ENCODE results near the gene PPM1E. TPM values are rescaled to one million over a fixed set of nuclear protein-coding genes. Genes with fewer than 3 reads are reported as not detected.

Gene PPM1E
- total and polyA plus RNA-seq, 5 donors from 2014 or later: not detected

- ATAC-seq (ENCODE audit: low read depth in 2 of 2): no peak
- Mint-ChIP-seq H3K27ac (peak overlapping the region in 2 of 3 donors; percentile 66 to 73), H3K9me3 (no peaks in the 10 kb centered on the region), H3K27me3 (no peaks in the 10 kb centered on the region), H3K4me3 (no peak overlapping the region), H3K36me3 (peaks cover 19% of the 10 kb centered on the region), H3K4me1 (peaks cover 0 to 2% (median under 1%) of the 10 kb centered on the region in 4 donors)
- no peaks in the 10 kb centered on the region for H3K9me3 ChIP-seq (ENCODE audit: control insufficient read depth in 2 of 2, low read length in 2 of 2)
- no peak overlapping the region for H3K27ac ChIP-seq (ENCODE audit: insufficient read depth, low read length, poor library complexity, severe bottlenecking)
- H3K27me3 ChIP-seq (ENCODE audit: control insufficient read depth, insufficient read depth, low read length): no peaks in the 10 kb centered on the region
- no peak for DNase-seq
- peaks cover 37% of the 10 kb centered on the region for H3K36me3 ChIP-seq (ENCODE audit: control insufficient read depth, insufficient read depth, low read length)
- H3K4me1 ChIP-seq (ENCODE audit: control insufficient read depth, insufficient read depth, low read length, poor library complexity, severe bottlenecking): no peaks in the 10 kb centered on the region
- no peak overlapping the region for H3K4me3 ChIP-seq (ENCODE audit: low read depth, low read length)
Measured at GRCh38 chr17:59010026-59010425, 254.4 kb downstream of the PPM1E start.

- H3K36me3 ChIP-seq (ENCODE audit: control insufficient read depth, insufficient read depth, low read length): peaks cover 42% of the 10 kb centered on the region
- H3K27ac ChIP-seq (ENCODE audit: insufficient read depth, low read length, poor library complexity, severe bottlenecking): no peak overlapping the region
- Mint-ChIP-seq H3K4me1 (peaks cover 0 to 2% (median 0%) of the 10 kb centered on the region in 4 donors), H3K9me3 (no peaks in the 10 kb centered on the region), H3K4me3 (no peak overlapping the region), H3K27me3 (no peaks in the 10 kb centered on the region), H3K27ac (peak overlapping the region in 1 of 3 donors; percentile 79), H3K36me3 (peaks cover 19% of the 10 kb centered on the region)
- DNase-seq (no peak), ATAC-seq (ENCODE audit: low read depth in 2 of 2) (no peak)
- H3K4me3 ChIP-seq (ENCODE audit: low read depth, low read length): no peak overlapping the region
- H3K9me3 ChIP-seq (ENCODE audit: control insufficient read depth in 2 of 2, low read length in 2 of 2): no peaks in the 10 kb centered on the region
- H3K27me3 ChIP-seq (ENCODE audit: control insufficient read depth, insufficient read depth, low read length): no peaks in the 10 kb centered on the region
- no peaks in the 10 kb centered on the region for H3K4me1 ChIP-seq (ENCODE audit: control insufficient read depth, insufficient read depth, low read length, poor library complexity, severe bottlenecking)
Measured at GRCh38 chr17:59011975-59012374, 256.3 kb downstream of the PPM1E start.

GRCh38 chr17:59018019-59018418 is 262.4 kb downstream of the PPM1E start:
- Histone ChIP-seq H3K9me3 (ENCODE audit: control insufficient read depth in 2 of 2, low read length in 2 of 2) (no peaks in the 10 kb centered on the region), H3K4me3 (ENCODE audit: low read depth, low read length) (no peak overlapping the region), H3K4me1 (ENCODE audit: control insufficient read depth, insufficient read depth, low read length, poor library complexity, severe bottlenecking) (no peaks in the 10 kb centered on the region), H3K36me3 (ENCODE audit: control insufficient read depth, insufficient read depth, low read length) (peaks cover 12% of the 10 kb centered on the region), H3K27ac (ENCODE audit: insufficient read depth, low read length, poor library complexity, severe bottlenecking) (no peak overlapping the region), H3K27me3 (ENCODE audit: control insufficient read depth, insufficient read depth, low read length) (no peaks in the 10 kb centered on the region)
- DNase-seq (no peak), ATAC-seq (ENCODE audit: low read depth in 2 of 2) (no peak)
- no peak overlapping the region for H3K27ac Mint-ChIP-seq
- no peaks in the 10 kb centered on the region for H3K9me3 Mint-ChIP-seq
- H3K36me3 Mint-ChIP-seq: peaks cover 30% of the 10 kb centered on the region
- no peak overlapping the region for H3K4me3 Mint-ChIP-seq
- peaks cover 0 to 6% (median 4%) of the 10 kb centered on the region in 4 donors for H3K4me1 Mint-ChIP-seq
- no peaks in the 10 kb centered on the region for H3K27me3 Mint-ChIP-seq

GRCh38 chr17:59024916-59025315 is 269.3 kb downstream of the PPM1E start:
- no peak overlapping the region for H3K27ac ChIP-seq (ENCODE audit: insufficient read depth, low read length, poor library complexity, severe bottlenecking)
- peaks cover 34% of the 10 kb centered on the region for H3K36me3 ChIP-seq (ENCODE audit: control insufficient read depth, insufficient read depth, low read length)
- DNase-seq (no peak), ATAC-seq (ENCODE audit: low read depth in 2 of 2) (no peak)
- Mint-ChIP-seq H3K4me1 (peaks cover 5 to 16% (median 7%) of the 10 kb centered on the region in 4 donors), H3K9me3 (no peaks in the 10 kb centered on the region), H3K4me3 (no peak overlapping the region), H3K36me3 (peaks cover 15% of the 10 kb centered on the region), H3K27ac (no peak overlapping the region), H3K27me3 (no peaks in the 10 kb centered on the region)
- no peak overlapping the region for H3K4me3 ChIP-seq (ENCODE audit: low read depth, low read length)
- no peaks in the 10 kb centered on the region for H3K27me3 ChIP-seq (ENCODE audit: control insufficient read depth, insufficient read depth, low read length)
- H3K9me3 ChIP-seq (ENCODE audit: control insufficient read depth in 2 of 2, low read length in 2 of 2): no peaks in the 10 kb centered on the region
- no peaks in the 10 kb centered on the region for H3K4me1 ChIP-seq (ENCODE audit: control insufficient read depth, insufficient read depth, low read length, poor library complexity, severe bottlenecking)

- Mint-ChIP-seq H3K4me3 (no peak overlapping the region), H3K4me1 (peaks cover 5 to 16% (median 6%) of the 10 kb centered on the region in 4 donors), H3K27me3 (no peaks in the 10 kb centered on the region), H3K9me3 (no peaks in the 10 kb centered on the region), H3K27ac (peak overlapping the region in 2 of 3 donors; percentile 23 to 51), H3K36me3 (peaks cover 18% of the 10 kb centered on the region)
- no peaks in the 10 kb centered on the region for H3K27me3 ChIP-seq (ENCODE audit: control insufficient read depth, insufficient read depth, low read length)
- no peak overlapping the region for H3K4me3 ChIP-seq (ENCODE audit: low read depth, low read length)
- H3K27ac ChIP-seq (ENCODE audit: insufficient read depth, low read length, poor library complexity, severe bottlenecking): no peak overlapping the region
- DNase-seq (no peak), ATAC-seq (ENCODE audit: low read depth in 2 of 2) (no peak)
- no peaks in the 10 kb centered on the region for H3K9me3 ChIP-seq (ENCODE audit: control insufficient read depth in 2 of 2, low read length in 2 of 2)
- no peaks in the 10 kb centered on the region for H3K4me1 ChIP-seq (ENCODE audit: control insufficient read depth, insufficient read depth, low read length, poor library complexity, severe bottlenecking)
- peaks cover 34% of the 10 kb centered on the region for H3K36me3 ChIP-seq (ENCODE audit: control insufficient read depth, insufficient read depth, low read length)
Measured at GRCh38 chr17:59026176-59026939, 270.7 kb downstream of the PPM1E start.

- no peaks in the 10 kb centered on the region for H3K9me3 Mint-ChIP-seq
- Histone ChIP-seq H3K4me3 (ENCODE audit: low read depth, low read length) (no peak overlapping the region), H3K36me3 (ENCODE audit: control insufficient read depth, insufficient read depth, low read length) (peaks cover 40% of the 10 kb centered on the region), H3K4me1 (ENCODE audit: control insufficient read depth, insufficient read depth, low read length, poor library complexity, severe bottlenecking) (no peaks in the 10 kb centered on the region), H3K27me3 (ENCODE audit: control insufficient read depth, insufficient read depth, low read length) (no peaks in the 10 kb centered on the region), H3K9me3 (ENCODE audit: control insufficient read depth in 2 of 2, low read length in 2 of 2) (no peaks in the 10 kb centered on the region), H3K27ac (ENCODE audit: insufficient read depth, low read length, poor library complexity, severe bottlenecking) (no peak overlapping the region)
- H3K4me3 Mint-ChIP-seq: no peak overlapping the region
- DNase-seq: no peak
- peak overlapping the region in 2 of 3 donors; percentile 3 to 6 for H3K27ac Mint-ChIP-seq
- no peaks in the 10 kb centered on the region for H3K27me3 Mint-ChIP-seq
- H3K36me3 Mint-ChIP-seq: peaks cover 19% of the 10 kb centered on the region
- peaks cover 4 to 16% (median 6%) of the 10 kb centered on the region in 4 donors for H3K4me1 Mint-ChIP-seq
- ATAC-seq (ENCODE audit: low read depth in 2 of 2): no peak
Measured at GRCh38 chr17:59027750-59028149, 272.1 kb downstream of the PPM1E start.

GRCh38 chr17:59028328-59028727 is 272.7 kb downstream of the PPM1E start:
- H3K4me3 Mint-ChIP-seq: no peak overlapping the region
- Histone ChIP-seq H3K9me3 (ENCODE audit: control insufficient read depth in 2 of 2, low read length in 2 of 2) (no peaks in the 10 kb centered on the region), H3K4me3 (ENCODE audit: low read depth, low read length) (no peak overlapping the region), H3K36me3 (ENCODE audit: control insufficient read depth, insufficient read depth, low read length) (peaks cover 46% of the 10 kb centered on the region), H3K27ac (ENCODE audit: insufficient read depth, low read length, poor library complexity, severe bottlenecking) (no peak overlapping the region), H3K4me1 (ENCODE audit: control insufficient read depth, insufficient read depth, low read length, poor library complexity, severe bottlenecking) (no peaks in the 10 kb centered on the region), H3K27me3 (ENCODE audit: control insufficient read depth, insufficient read depth, low read length) (no peaks in the 10 kb centered on the region)
- no peaks in the 10 kb centered on the region for H3K27me3 Mint-ChIP-seq
- DNase-seq (no peak), ATAC-seq (ENCODE audit: low read depth in 2 of 2) (no peak)
- H3K4me1 Mint-ChIP-seq: peaks cover 4 to 16% (median 6%) of the 10 kb centered on the region in 4 donors
- H3K27ac Mint-ChIP-seq: no peak overlapping the region
- H3K9me3 Mint-ChIP-seq: no peaks in the 10 kb centered on the region
- H3K36me3 Mint-ChIP-seq: peaks cover 22% of the 10 kb centered on the region

GRCh38 chr17:59030811-59031210 is 275.2 kb downstream of the PPM1E start:
- H3K4me3 Mint-ChIP-seq: no peak overlapping the region
- no peaks in the 10 kb centered on the region for H3K9me3 ChIP-seq (ENCODE audit: control insufficient read depth in 2 of 2, low read length in 2 of 2)
- H3K9me3 Mint-ChIP-seq: no peaks in the 10 kb centered on the region
- H3K27ac Mint-ChIP-seq: no peak overlapping the region
- no peaks in the 10 kb centered on the region for H3K27me3 ChIP-seq (ENCODE audit: control insufficient read depth, insufficient read depth, low read length)
- ATAC-seq (ENCODE audit: low read depth in 2 of 2) (no peak), DNase-seq (no peak)
- H3K27me3 Mint-ChIP-seq: no peaks in the 10 kb centered on the region
- no peak overlapping the region for H3K27ac ChIP-seq (ENCODE audit: insufficient read depth, low read length, poor library complexity, severe bottlenecking)
- H3K36me3 Mint-ChIP-seq: peaks cover 30% of the 10 kb centered on the region
- H3K4me1 Mint-ChIP-seq: peaks cover 4 to 16% (median 6%) of the 10 kb centered on the region in 4 donors
- no peak overlapping the region for H3K4me3 ChIP-seq (ENCODE audit: low read depth, low read length)
- peaks cover 44% of the 10 kb centered on the region for H3K36me3 ChIP-seq (ENCODE audit: control insufficient read depth, insufficient read depth, low read length)
- H3K4me1 ChIP-seq (ENCODE audit: control insufficient read depth, insufficient read depth, low read length, poor library complexity, severe bottlenecking): no peaks in the 10 kb centered on the region

Measured in CD4-positive, CD25-positive, alpha-beta regulatory T cell (primary cell).